NCI-H1048 (cell line): Measurements from ENCODE around the gene POLR2A.
"Not testable (repeated sequence)": the region's sequence is repeated elsewhere in the genome, so short reads cannot be mapped to it uniquely, and the experiment has no call there.

Source experiments
- DNase-seq: peaks from one replicate; lab custom pipeline; 2025; lab: John Stamatoyannopoulos, UW

POLR2A gene

GRCh38 chr17:7460850-7461660, 23.1 kb upstream of the POLR2A start:
- no peak for DNase-seq

GRCh38 chr17:7462474-7463371, 21.4 kb upstream of the POLR2A start:
- no peak for DNase-seq

DNA sequence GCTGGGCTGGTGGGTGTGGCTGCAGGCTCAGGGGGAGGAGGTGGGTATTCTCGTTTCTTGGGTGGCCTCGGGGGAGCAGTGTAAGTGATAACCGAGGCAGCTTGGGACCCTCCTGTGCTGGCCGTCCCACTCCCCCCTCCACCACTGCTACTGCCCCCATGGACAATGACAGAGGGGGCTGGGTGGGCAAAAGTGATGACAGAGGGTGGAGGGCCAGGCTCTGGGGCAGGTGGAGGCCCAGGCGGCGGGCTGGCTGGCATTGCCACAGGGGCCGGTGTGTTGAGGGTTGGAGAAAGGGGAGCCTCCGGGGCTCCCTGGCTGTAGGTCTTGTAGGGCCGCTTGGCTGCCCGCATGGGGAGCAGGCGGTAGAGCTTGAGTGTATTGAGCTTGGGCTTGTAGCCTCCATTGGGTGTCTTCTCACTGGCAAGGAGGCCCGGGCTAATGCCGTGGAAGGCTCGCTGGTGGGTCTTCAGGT, 20.8 kb upstream of the POLR2A start:
- no peak for DNase-seq

- DNase-seq = no peak
Measured at GRCh38 chr17:7464081-7464480, 20.1 kb upstream of the POLR2A start.

DNA sequence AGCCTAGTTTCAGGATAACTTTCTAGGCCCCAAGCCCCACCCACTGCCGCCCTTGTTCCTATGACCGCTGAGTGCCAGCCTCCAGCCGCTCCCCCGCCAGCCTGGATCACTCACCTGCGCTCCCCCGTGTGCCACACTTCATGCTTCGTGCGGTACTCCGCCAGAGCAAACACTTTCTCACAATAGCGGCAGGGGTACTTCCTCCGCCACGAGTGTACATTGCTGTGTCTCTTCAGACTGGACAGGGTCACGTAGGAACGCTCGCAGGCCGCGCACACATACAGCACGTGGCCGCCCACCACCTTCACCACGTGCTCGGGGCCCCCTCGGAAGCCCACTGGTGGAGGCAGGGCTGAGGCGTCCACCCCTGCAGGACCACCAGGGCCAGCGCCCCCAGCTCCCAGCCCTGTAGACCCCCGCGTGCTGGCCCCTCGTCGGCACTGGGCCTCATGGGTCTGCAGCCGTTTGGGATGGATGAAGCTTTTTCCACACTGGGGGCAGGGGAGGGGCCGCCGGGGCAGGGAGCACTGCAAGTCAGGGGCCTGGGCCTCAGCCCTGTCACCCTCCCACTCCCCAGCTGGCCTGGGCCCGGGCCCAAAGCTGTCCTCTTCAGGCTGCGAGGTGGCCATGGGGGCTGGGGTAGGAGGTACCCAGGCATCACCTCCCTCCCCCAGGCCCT, 18.4 kb upstream of the POLR2A start:
- DNase-seq = no peak

DNA sequence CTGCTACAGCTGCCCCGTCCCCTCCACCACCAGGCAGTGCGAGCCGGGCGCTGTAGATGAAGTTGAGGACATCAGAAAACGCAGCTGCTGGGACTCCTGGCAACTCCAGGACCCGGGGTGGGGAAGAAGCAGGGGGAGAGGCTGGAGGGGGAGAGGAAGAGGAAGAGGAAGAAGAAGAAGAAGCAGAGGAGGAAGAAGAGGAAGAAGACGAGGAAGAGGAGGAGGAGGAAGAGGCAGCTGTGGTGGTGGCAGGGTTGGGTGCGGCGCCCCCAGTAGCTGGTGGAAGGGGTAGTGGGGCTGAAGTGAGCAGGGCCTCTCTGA, 17.9 kb upstream of the POLR2A start:
- no peak for DNase-seq

- DNase-seq = no peak
Measured at GRCh38 chr17:7466639-7467341, 17.4 kb upstream of the POLR2A start.

DNA sequence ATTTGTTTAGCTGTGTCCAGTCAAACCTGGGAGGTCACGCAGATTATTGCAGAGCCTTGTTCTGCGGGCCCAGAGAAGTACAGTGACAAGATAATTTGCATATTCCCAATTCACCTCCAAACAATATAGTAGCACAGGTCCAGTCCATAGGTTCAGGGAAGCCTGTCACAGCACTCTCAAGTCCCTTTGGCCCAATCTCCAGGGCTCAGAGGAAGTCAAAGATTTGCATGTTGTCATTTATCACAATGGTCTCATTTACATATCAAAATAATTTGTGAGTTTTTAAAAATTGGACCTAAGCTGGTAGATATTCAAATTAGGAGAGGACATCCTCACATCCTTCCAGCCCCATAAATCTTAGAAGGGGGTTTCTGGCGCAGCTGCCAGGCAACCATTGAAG, 16.7 kb upstream of the POLR2A start:
- no peak for DNase-seq

DNA sequence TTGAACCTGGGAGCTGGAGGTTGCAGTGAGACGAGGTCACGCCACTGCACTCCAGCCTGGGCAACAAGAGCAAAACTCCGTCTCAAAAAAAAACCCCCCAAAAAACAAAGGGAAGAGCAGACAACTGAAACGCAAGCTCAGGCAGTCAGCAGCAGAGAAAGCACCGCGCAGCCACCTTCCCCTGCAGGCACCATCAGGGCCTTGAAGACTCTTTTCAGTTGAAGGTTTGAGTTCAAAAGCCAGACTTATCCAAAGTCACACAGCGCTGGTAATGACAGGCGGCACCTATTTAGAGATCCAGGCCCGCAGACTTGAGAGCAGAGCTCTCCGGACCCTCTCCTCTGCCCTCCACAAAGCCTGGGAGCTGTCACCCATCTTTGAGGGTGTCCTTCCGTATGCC, 15.9 kb upstream of the POLR2A start:
- DNase-seq = no peak

- no peak for DNase-seq
Measured at GRCh38 chr17:7468804-7469389, 15.3 kb upstream of the POLR2A start.

DNA sequence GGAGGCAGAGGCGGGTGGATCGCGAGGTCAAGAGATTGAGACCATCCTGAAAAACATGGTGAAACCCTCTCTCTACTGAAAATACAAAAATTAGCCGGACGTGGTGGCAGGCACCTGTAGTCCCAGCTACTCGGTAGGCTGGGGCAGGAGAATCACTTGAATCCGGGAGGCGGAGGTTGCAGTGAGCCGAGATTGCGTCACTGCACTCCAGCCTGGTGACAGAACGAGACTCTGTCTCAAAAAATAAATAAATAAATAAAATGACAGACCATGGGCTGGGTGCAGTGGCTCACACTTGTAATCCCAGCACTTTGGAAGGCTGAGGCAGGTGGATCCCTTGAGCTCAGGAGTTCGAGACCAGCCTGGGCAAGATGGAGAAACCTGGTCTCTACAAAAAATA, 14.3 kb upstream of the POLR2A start:
- not testable (repeated sequence) for DNase-seq

DNA sequence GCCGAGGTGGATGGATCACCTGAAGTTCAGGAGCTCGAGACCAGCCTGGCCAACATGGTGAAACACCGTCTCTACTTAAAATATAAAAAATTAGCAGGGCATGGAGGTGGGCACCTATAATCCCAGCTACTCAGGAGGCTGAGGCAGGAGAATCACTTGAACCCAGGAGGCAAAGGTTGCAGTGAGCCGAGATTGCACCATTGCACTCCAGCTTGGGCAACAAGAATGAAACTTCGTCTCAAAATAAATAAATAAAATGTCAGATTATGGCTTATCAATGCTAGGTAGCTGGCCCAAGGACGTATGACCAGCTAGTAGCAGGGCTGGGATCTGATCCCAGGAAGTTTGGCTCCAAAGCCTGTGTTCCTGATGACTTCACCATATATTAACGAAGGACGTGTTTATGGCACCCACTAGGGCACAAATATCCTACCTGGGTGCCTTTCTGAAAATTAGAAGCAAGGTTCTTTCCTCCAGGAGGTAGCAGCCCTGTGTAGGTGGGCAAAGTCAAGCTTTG, 13.7 kb upstream of the POLR2A start:
- not testable (repeated sequence) for DNase-seq

DNA sequence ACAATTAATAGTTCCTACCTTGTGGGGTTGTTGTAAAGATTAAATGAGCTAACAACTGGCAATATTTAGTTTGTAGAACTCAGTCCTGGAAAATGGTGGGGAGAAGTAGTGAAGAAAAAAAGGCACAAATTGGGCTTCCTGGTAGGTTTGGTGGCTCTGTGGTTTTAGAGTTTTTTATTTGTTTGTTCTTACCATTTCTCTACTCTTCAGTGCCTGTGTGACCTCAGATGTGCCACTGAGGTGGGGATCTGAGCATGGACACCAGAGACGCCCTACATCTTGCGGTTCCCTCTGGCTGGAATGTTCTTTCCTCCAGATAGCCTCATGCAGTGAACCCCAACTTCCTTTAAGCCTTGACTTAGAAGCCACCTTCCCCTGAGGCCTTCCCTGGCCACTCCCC, 12.4 kb upstream of the POLR2A start:
- DNase-seq = no peak

- not testable (repeated sequence) for DNase-seq
Measured at GRCh38 chr17:7474767-7475166, 9.4 kb upstream of the POLR2A start.

GRCh38 chr17:7475764-7476422, 8.3 kb upstream of the POLR2A start:
- no peak for DNase-seq

- DNase-seq = no peak
Measured at GRCh38 chr17:7476494-7476893, 7.7 kb upstream of the POLR2A start.

GRCh38 chr17:7476951-7477350, 7.2 kb upstream of the POLR2A start:
- DNase-seq = no peak

- no peak for DNase-seq
Measured at GRCh38 chr17:7477392-7478275, 6.5 kb upstream of the POLR2A start.

DNA sequence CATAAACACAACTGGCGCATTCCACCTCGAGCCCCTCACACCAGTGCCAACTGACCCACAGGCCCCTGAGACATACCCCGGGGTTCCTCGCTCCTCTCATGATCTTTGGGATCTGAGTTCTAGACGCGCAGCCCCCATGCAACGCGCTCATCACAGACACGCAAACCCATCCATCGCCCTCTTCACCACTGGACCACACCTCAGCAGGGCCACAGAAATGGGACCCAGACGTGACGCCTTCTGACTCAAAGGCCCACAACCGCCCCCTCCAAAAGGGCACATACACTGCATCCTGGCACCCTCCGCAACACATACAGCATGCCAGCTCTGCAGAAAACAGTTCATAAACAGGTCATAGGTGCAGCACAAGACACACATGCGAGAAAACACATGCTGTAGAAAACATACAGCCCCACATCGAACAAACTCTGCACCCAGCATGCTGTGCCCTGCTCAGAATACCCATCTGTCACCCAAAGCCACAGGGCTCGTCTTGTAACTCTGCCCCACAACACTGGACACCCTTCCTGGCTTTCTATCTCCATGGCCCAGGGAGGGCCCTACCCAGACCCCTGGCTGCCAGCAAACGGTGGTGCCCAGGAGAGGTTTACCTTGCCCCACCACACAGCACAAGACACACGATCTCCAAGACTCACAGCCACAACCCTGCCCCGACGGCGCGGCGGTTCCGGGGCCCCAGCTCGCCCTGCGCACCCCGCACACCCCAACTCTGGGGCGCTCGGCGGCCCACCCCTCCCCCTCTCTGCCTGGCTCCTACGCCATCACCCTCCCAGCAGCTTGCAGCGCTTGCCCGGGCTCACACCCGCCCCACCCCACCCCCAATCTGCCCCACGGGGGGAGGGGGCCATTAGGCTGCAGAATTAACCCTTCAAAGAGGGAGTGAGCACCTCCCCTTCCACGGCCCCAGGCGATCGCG, 5.6 kb upstream of the POLR2A start:
- DNase-seq = no peak
